Measurements from ENCODE around the gene EFCAB11.

EFCAB11 gene

DNA sequence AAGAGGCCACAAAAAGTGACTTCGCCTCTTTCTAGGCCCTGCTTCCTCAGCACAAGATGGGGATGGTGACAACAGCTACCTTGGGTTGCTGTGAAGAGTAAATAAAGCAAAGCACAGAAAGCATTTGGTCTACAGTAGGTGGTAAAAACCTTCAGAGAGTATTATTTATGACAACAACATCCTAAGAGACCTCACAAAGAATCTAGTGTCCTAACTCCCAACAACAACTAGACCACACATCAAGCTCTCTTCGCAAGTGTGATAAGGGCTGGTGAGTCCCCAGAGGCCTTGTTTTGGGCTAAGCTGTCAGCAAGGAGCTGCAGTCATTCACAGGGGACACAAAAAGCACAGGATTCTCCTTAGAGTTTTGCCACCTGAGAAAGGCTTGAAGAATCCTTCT lies 84.9 kb downstream of the EFCAB11 start:
- no peak for DNase-seq (ENCODE audit: low read depth in 1 of 2, low spot score in 1 of 2)

DNA sequence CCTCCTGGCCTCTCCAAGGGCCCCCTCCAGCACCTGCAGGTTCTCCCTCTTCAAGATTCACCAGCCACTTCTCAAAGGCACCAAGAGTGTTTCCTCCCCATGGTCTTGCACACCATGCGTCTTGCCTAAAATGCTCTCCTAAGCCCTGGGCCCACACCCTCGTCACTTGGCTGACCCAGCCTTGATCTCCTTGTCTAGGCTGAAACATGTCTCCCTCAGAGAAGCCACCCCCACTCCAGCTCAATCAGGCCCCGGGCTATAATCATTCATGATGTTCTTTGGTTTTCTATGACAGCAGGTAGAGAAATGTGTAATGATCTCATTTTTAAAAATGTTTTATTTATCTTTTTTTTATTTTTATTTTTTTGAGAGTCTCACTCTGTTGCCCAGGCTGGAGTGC lies 88.1 kb downstream of the EFCAB11 start:
- no peak for DNase-seq (ENCODE audit: low read depth in 1 of 2, low spot score in 1 of 2)

DNA sequence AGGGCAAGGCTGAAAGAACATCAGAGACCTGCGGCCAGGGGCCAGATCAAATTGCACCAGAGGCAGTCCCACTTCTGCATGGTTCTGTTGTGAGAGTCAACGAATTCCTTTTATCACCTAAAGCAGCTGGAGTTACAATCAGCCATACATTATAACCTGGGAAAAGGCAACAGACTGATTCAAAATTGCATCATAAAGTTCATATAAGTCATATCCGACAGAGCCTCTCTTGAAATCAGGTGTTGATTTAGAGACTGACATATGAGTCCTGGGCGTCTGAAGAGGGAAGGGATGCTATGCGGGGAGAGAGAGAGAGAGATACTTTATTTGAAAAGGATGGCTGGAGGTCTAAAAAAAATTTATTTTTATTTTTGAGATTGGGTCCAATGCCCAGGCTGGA lies 89.4 kb downstream of the EFCAB11 start:
- DNase-seq (ENCODE audit: low read depth in 1 of 2, low spot score in 1 of 2), result no peak

DNA sequence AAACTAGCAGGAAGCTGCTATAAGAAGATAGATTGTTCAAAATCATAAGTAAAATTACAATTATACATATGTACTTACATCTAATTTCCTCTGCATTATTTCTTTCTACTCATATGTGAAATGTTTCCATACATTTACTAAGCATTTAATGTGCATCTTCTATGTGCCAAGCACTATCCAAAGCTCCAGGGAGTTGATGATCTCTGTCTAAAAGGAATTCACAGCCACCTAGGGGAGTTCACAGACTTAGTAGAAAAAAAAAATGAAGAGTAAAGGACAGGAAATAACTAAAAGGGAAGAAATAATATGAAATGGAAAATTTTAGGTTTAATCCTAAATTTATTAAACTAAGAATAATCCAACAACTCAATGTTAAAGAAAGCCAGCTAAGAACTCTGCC lies 91.7 kb downstream of the EFCAB11 start:
- DNase-seq (ENCODE audit: low read depth in 1 of 2, low spot score in 1 of 2), result no peak

DNA sequence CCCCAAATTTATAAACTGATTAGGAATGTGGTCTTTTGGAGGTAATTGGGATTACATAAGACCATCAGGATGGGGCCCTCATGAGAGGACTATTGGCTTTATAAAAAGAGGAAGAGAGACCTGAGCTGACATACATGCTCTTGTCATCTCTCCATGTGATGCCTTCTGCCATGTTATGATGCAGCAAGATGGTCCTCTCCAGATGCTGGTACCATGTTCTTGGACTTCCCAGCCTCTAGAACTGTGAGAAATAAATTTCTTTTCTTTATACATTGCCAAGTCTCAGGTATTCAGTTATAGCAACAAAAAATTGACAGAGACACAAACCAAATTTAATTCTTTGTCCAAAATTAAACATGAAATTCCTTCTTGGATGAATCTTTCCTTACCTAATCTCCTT lies 92.9 kb downstream of the EFCAB11 start:
- no peak for DNase-seq (ENCODE audit: low read depth in 1 of 2, low spot score in 1 of 2)

DNA sequence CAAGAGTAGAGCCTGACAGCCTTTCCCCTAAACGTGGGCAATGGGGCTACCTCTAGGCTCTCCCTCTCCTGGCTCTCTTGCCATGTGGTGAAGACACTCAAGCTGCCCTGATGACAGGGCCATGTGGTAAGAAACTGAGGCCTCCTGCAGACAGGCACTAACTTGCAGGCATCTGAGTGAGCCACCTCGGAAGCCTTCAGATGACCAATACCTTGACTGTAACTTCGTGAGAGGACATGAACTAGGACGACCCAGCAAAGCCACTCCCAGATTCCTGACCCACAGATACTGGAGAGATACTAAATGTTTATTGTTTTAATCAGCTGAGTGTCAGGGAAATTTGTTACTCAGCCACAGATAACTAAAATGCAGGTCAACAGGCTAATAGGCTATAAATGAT lies 96.4 kb downstream of the EFCAB11 start:
- no peak for DNase-seq (ENCODE audit: low read depth in 1 of 2, low spot score in 1 of 2)

DNA sequence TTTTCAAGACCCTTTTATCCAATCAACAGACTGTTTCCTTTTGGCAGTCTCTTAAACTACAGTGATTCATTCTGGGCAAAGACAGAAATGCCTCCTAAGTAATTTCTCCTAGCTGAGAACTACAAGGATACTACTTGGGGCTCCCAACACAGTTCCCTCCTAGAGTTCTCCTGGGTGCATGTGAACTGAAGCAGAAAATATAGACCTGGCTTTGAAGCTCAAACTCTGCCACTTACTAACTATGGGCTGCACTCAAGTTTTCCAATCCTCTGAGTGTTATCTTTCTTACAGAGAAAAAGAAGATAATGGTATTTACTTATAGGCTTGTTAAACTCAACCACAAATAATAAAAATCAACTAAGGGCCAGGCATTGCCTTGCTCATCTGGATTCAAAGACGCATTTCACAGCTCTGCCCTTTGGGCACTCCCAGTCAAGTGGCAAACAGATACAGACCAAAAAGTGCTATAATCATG lies 97.6 kb downstream of the EFCAB11 start:
- no peak for DNase-seq (ENCODE audit: low read depth in 1 of 2, low spot score in 1 of 2)

DNA sequence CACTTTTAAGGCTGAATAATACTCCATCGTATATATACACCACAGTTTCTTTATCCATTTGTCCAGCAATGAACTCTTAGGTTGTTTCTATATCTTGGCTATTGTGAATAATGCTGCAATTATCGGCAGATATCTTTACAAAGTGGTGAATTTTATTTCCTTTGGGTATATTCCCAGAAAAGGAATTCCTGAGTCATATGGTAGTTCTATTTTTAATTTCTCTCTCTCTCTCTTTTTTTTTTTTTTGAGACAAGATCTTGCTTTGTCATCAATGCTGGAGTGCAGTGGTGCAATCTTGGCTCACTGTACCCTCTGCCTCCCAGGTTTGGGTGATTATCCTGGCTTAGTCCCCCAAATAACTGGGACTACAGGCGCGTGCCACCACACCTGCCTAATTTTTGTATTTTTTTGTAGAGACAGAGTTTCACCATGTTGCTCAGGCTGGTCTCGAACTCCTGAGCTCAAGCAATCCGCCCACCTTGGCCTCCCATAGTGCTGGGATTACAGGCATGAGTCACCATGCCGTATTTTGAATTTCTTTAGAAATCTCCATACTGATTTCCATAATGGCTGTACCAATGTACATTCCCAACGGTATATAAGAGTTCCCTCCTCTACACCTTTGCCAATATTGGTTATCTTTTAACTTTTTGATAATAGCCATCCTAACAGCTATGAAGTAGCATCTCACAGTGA lies 98.4 kb downstream of the EFCAB11 start:
- DNase-seq (ENCODE audit: low read depth in 1 of 2, low spot score in 1 of 2), result no peak

DNA sequence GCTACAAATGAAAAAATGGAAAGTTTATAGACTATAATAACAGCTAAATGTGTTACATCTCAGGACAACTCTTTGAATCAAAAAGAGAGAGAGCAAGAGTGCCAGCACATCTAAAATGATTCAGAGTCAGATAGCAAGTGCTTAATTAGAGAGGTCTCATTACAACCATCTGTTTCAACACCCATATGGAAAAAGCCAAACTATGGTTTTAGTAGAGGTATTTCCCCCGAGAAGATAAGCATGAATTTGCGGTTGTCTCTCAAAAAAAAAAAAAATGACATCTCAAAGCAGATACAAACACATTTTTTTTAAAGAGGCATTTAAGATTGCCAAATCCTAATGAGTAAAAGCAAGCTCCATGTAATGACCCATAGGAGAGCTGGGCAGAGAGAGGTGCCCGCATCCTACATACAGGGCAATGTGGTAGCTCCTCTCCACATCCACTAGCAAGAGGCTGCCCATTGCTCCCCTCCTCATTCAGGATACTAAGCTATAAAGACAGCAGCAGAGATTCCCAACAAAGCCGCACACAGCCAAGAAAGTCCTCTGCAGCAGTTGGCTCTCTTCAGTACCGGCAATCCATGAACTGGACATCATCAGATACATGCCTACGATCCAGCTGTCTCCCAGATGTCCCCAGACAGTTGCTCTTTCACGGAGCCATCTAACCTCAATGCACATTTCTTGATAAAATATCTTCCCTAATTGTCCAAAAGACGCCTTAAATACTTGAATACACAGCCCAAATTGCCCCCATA lies 100.4 kb downstream of the EFCAB11 start:
- DNase-seq (ENCODE audit: low read depth in 1 of 2, low spot score in 1 of 2), result no peak

DNA sequence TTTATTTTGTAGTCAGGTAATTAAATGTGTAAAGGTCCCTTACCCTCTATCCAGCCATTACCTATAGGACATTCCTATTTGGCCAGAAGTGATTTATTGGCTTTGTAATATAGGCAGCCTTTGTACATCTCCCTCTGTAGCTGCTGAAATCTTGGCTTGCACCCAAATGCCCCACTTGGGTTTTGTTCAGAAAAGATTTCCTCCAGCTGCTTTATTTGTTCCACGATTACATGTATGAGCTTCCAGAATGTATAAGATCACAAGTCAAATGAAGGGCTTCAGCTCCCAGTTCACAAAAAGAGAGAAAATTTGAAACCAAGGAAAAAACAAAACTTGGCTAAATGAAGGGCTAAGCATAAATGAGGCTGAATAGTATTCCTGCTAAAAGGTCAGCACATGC lies 103.4 kb downstream of the EFCAB11 start:
- no peak for DNase-seq (ENCODE audit: low read depth in 1 of 2, low spot score in 1 of 2)

DNA sequence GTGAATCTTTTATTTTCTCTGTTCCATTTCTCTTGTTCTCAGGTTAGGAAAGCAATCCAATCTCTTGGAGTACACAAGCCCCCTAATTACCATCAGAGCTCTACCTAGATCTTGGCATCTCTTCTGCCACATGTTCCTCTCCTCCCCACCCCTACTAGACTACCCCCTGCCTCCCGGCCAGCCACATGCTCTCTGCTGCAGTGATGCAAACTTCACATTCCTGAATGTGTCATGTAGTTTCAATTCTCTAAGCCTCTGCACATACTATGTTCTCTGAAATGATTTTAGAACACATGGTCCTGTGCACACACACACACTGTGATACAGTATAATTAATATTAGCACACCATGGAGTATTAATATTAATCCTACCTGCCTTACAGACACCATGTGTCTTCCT lies 104.6 kb downstream of the EFCAB11 start:
- DNase-seq (ENCODE audit: low read depth in 1 of 2, low spot score in 1 of 2), result no peak

DNA sequence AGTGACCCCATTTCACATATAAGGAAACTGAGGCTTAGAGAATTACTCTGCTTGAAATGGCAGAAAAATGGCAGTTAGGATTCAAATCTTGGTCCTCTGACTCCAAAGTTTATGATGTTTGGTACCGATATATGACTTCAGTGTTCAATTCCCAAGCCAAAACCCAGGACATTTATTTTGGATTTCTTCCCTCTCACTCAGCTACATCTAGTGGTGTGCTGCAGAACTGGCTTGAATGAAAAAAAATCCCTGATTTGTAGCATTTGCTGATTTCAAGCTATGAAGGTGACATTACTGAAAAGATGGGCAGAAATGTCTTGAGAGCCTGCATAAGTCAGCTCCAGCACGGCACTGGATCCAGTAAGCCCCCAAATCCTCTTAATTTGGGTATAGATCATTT lies 106.4 kb downstream of the EFCAB11 start:
- no peak for DNase-seq (ENCODE audit: low read depth in 1 of 2, low spot score in 1 of 2)

DNA sequence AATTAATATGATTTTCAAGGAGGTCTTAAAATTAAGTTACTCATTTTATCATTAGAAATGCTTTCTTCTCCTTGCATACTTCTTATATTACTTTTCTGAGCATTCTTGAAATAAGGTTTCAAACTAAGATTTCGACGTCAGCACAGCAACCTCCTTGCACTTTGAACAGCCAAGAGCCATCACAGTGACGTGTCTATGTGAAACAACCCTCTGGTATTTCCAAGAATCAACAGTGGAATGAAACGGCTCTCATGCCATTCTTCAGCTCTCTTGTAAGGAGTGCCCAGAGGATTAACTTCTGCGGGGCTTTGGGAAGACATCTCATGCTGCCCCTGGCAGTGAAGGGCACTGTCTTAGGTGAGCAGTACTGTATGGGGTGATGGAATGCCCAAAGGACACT lies 109.2 kb downstream of the EFCAB11 start:
- no peak for DNase-seq (ENCODE audit: low read depth in 1 of 2, low spot score in 1 of 2)

DNA sequence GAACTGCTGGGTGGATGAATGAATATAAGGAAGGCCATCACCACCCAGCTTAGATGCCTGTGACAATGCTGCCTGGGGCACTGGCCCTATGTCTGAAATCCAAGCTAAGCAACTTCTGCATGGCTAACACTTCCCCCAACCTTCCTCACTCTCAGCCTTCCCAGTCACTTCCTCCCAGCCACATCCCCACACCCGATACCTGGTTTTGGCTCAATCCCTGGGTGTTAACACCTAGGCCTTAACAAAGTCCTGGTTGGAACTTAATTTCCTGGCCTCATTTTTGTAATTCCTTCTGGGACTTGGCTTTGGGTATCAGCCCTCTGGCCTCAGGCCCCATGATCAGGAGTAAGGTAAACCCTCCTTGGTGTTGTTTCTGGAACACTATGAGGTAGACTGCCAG lies 110.0 kb downstream of the EFCAB11 start:
- no peak for DNase-seq (ENCODE audit: low read depth in 1 of 2, low spot score in 1 of 2)

DNA sequence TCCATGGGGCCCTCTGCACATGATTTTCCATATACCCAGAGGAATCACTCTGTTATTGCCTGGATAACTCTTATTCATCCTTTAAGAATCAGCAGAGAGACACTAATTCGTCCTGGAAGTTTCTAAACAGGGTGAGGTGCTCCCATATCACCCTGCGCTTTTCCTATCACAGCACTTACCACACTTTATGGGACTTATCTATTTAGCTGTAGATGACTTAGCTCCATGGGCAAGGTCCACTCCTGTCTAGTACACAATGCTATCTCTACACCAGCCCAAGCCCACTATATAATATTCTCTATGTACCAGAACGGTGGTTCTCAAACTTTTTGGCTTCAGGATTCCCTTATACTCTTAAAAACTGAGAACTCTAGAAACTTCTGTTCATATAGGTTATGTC lies 111.7 kb downstream of the EFCAB11 start:
- DNase-seq (ENCODE audit: low read depth in 1 of 2, low spot score in 1 of 2), result no peak

DNA sequence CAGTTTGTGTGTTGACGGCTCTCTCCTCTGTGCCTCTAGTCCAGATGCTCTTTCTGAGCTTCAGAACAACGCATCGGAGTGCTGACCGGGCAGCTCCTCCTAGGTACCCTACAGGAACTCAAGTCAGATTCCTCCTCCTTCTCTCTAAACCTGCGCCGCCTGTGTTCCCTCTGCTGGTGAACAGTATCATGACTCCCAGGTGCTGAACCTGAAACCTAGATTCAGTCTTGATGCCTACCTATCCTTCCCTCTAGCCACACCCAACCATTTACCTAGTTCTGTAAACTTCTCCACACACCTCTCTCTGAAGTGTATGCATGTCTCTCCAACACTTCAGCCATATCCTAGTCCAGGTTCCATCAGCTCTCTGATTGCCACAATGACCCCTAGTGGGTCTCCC lies 112.7 kb downstream of the EFCAB11 start:
- DNase-seq (ENCODE audit: low read depth in 1 of 2, low spot score in 1 of 2), result no peak

DNA sequence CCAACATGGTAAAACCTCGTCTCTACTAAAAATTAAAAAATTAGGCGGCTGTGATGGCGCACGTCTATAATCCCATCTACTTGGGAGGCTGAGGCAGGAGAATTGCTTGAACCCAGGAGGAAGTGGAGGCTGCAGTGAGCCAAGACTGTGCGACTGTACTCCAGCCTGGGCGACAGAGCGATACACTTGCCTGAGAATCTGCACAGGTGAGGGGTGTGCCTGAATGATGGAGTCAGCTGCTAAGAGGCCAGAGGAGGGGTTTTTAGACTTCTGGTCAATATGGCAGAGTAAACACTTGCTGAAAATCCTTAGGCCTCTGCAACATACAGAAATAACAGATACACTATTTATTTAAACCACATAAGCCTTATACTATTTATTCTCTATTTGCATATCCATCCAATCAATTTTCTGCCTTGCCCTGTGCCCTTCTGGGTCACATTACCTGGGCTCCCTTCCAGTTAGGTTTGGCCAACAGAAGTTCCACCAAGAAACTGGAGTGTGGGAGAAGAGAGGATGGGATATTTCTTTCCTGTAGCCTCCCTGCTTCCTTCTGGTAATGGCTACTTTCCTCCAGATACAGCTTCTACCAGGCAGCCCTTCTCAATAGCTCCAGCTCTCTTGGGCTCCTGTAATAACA lies 117.6 kb downstream of the EFCAB11 start:
- DNase-seq (ENCODE audit: low read depth in 1 of 2, low spot score in 1 of 2), result no peak

DNA sequence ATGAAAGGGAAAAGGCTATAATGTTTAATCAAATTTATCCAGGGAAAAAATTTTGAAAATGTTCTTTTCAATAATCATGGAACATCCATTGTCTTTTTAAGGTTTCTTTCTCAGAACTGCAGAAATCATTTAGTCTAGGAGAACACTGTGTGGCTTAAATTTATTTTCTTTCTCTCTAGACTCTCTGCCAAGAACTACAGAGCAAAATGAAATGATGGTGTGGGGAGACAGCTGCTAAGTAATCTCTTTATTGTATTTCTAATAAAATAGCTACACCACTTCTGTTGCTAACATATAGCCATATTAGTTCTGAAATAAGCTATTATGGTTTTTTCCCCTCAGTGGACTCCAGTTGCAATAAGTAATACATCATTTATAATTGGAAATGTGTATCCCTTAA lies 120.9 kb downstream of the EFCAB11 start:
- DNase-seq (ENCODE audit: low read depth in 1 of 2, low spot score in 1 of 2), result no peak

DNA sequence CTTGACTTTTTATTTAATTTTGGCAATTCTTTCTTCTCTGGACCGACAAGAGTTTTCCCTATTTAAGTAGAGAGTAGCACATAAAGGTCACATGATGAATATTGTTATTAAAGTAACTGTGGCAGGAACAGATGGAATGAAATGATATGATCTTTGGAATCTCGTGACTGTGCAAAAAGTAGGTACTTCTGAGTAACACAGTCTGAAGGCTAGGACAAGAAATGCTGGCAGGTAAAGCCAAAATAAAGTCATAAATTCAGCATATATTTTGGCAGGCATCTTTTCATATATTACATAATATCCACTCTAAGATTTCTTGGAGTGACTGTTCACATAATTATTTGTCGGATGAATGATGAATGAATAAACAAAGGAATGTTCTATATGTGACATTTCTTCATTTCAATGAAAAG lies 121.4 kb downstream of the EFCAB11 start:
- no peak for DNase-seq (ENCODE audit: low read depth in 1 of 2, low spot score in 1 of 2)

DNA sequence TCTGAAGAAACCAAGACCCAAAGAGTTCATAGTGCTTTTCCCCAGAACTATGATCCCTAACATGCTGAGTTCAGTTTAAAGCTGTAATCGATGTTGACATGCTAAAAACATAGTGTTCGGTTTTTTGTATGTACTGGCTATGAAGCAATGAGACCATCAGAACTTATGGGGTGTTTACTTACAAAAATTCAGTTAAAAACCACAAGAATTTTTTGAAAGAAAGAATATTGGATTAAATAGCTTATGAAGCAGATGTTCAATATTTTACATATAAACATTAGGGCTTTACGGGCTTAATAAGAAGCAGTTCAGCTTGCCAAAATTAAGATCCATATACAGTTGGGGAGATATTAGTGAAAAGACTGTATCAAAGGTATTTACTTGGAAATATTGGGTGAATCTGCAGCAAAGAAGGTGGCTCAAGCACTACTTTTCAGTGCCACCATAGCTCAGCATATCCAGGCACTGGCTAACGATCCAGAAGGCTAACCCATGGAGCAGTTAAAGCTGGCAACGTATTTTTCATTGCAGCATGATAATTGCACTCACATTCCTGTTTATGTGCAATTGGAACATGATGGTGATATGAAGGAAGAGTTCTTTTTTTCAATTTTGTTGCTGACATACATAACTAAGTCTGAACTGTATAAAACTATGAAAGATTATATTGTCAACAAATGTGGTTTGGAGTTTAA lies 125.9 kb downstream of the EFCAB11 start:
- DNase-seq (ENCODE audit: low read depth in 1 of 2, low spot score in 1 of 2), result no peak

DNA sequence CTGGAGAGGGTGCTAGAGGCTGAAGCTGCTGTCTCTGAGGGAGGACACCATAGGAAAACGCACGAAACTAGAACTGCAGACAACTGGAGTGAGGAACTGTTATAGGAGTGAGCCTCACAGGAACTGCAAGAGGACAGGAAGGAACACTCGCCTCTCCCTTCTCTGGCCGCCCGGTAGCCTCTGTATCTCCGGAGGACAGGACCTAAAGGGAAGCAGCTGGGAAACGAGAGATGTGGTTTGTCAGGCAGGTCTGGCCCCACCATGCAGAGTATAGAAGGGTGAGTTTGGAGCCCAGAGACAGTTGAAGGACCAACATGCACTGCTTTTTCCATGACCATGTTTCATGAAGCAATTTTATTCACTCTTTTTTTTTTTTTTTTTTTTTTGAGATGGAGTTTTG lies 127.3 kb downstream of the EFCAB11 start:
- DNase-seq (ENCODE audit: low read depth in 1 of 2, low spot score in 1 of 2), result no peak

DNA sequence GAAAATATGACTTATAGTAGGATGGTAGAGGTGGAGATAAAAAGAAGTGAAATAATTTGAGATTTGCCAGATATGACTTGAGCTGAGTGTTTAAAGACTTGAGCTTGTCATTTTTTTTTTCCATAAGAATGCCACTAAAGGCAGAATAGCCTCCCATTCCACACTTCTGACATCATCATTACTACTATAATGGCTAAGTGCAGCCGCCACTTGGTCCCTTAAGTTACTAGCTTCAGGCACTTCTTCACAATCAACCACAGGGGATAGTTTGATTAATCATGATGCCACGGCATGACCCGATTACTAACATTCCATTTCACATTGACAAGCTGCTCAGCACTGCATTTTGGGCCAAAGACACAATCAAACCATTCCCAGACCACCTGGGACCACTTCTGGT lies 127.9 kb downstream of the EFCAB11 start:
- no peak for DNase-seq (ENCODE audit: low read depth in 1 of 2, low spot score in 1 of 2)

Data from activated CD4-positive, alpha-beta T cell treated with anti-CD3 and anti-CD28 coated beads, Interleukin-2, amount 50 U/mL, for 24 hours (primary cell).